A673 (cell line): Measurements from ENCODE around the gene KCNIP1. TPM values are rescaled to one million over a fixed set of nuclear protein-coding genes. Genes with fewer than 3 reads are reported as not detected.

Source experiments
- BruUV-seq: library from RNA; stranded (reverse); fragments of 400-500 nt; replicated peaks from 2 replicates; lab custom pipeline; 2021; lab: Mats Ljungman, UMichigan
- CTCF ChIA-PET: fragments of 300-600 bp; sonication (Branson Sonifier 250); formaldehyde crosslinking; loops from one replicate; lab custom pipeline; 2022; ENCODE audit warnings: antibody characterized with exemption; lab: Charles Lee
- POLR2A ChIA-PET: fragments of 300-600 bp; sonication (Branson Sonifier 250); formaldehyde crosslinking; loops from one replicate; lab custom pipeline; 2022; ENCODE audit warnings: antibody characterized with exemption; ENCODE audit not compliant: low non-redundant PET; lab: Charles Lee
- DNase-seq: peaks from one replicate; pipeline ENCODE4 v3.0.0-alpha.2; 2015; ENCODE audit warnings: low spot score
- H3K27ac ChIP-seq: fragments of 200-600 bp; sonication (generic); 2 replicates; pipeline ENCODE4 v1.5.1; 2016; ENCODE audit warnings: mixed run types, low read depth, mild to moderate bottlenecking, mixed read lengths, antibody characterized with exemption, low read length; ENCODE audit not compliant: poor library complexity, severe bottlenecking
- H3K27me3 ChIP-seq: fragments of 200-600 bp; sonication (generic); replicated peaks from 2 replicates; pipeline ENCODE4 v1.6.1; 2017; ENCODE audit warnings: mixed run types, low read depth, mild to moderate bottlenecking, mixed read lengths, antibody characterized with exemption, low read length; ENCODE audit not compliant: insufficient read depth, poor library complexity
- H3K36me3 ChIP-seq: fragments of 200-600 bp; sonication (generic); 2 replicates; pipeline ENCODE4 v1.6.1; 2016; ENCODE audit warnings: mixed run types, mild to moderate bottlenecking, mixed read lengths, antibody characterized with exemption, low read length; ENCODE audit not compliant: insufficient read depth, poor library complexity, severe bottlenecking
- H3K4me1 ChIP-seq: fragments of 200-600 bp; sonication (generic); 2 replicates; pipeline ENCODE4 v1.6.1; 2017; ENCODE audit warnings: mixed run types, mild to moderate bottlenecking, mixed read lengths, antibody characterized with exemption, low read length; ENCODE audit not compliant: insufficient read depth, poor library complexity, severe bottlenecking
- H3K4me3 ChIP-seq: fragments of 200-600 bp; sonication (generic); 2 replicates; pipeline ENCODE4 v1.5.1; 2016; ENCODE audit warnings: low read depth, mixed run types, mild to moderate bottlenecking, mixed read lengths, low read length; ENCODE audit not compliant: poor library complexity, severe bottlenecking
- H3K9me3 ChIP-seq: fragments of 200-600 bp; sonication (generic); 2 replicates; pipeline ENCODE4 v1.6.1; 2016; ENCODE audit warnings: mixed run types, low read depth, mild to moderate bottlenecking, mixed read lengths, antibody characterized with exemption, low read length; ENCODE audit not compliant: poor library complexity, severe bottlenecking
- CTCF ChIP-seq: fragments of 300-800, 200-600 bp; sonication (generic); conservative IDR thresholded peaks from 2 replicates; pipeline ENCODE4 v1.5.1; 2017; ENCODE audit warnings: low read depth, mild to moderate bottlenecking, antibody characterized with exemption, low read length, moderate library complexity, mixed read lengths
- EZH2 ChIP-seq: fragments of 200-600 bp; sonication (generic); IDR thresholded peaks from 2 replicates; pipeline ENCODE4 v1.6.1; 2017; ENCODE audit warnings: borderline replicate concordance, low read depth, mild to moderate bottlenecking, mixed read lengths, antibody characterized with exemption, low read length; ENCODE audit not compliant: poor library complexity, severe bottlenecking
- intact Hi-C: fragments of 100-400 bp; cut with micrococcal nuclease; formaldehyde crosslinking; loops from one replicate; pipeline ENCODE4 v1.10.0; 2022; ENCODE audit not compliant: unreplicated experiment
- total RNA-seq: library from RNA; stranded (reverse); gene quantifications from 2 replicates; pipeline ENCODE4 v1.2.3, GENCODE V29; 2021

Gene KCNIP1
- total RNA-seq, 1 experiment from 2014 or later: 3.7 TPM

- POLR2A ChIA-PET: no interaction called here
- no peak overlapping the region for H3K27ac ChIP-seq
These were observed 6.3 kb upstream of the KCNIP1 start for GRCh38 chr5:170497311-170498038.

GRCh38 chr5:170498811-170499351, 4.9 kb upstream of the KCNIP1 start:
- no peak overlapping the region for H3K27ac ChIP-seq
- ChIA-PET POLR2A (no interaction called here), CTCF (no interaction called here)
- H3K4me3 ChIP-seq: no peak overlapping the region
- H3K27me3 ChIP-seq: no peaks in the 10 kb centered on the region
- TF ChIP-seq EZH2 (no peak), CTCF (no peak)
- DNase-seq: no peak
- H3K4me1 ChIP-seq: no peaks in the 10 kb centered on the region
- intact Hi-C loops: no loop called here
- no peaks in the 10 kb centered on the region for H3K9me3 ChIP-seq
- BruUV-seq: no TSS peak
- no peaks in the 10 kb centered on the region for H3K36me3 ChIP-seq

More at GRCh38 chr5:170497311-170498038, 6.3 kb upstream of the KCNIP1 start:
- no peak for DNase-seq
- CTCF ChIA-PET: no interaction called here
- no peaks in the 10 kb centered on the region for H3K9me3 ChIP-seq
- H3K36me3 ChIP-seq: no peaks in the 10 kb centered on the region
- TF ChIP-seq CTCF (no peak), EZH2 (no peak)
- no TSS peak for BruUV-seq
- no peak overlapping the region for H3K4me3 ChIP-seq
- H3K27me3 ChIP-seq: no peaks in the 10 kb centered on the region
- intact Hi-C loops: no loop called here
- H3K4me1 ChIP-seq: no peaks in the 10 kb centered on the region

- CTCF ChIA-PET: no interaction called here
- intact Hi-C loops: no loop called here
These were observed 4.2 kb upstream of the KCNIP1 start for GRCh38 chr5:170499621-170500020.

More at GRCh38 chr5:170499621-170500020, 4.2 kb upstream of the KCNIP1 start:
- Histone ChIP-seq H3K27me3 (peaks cover 6% of the 10 kb centered on the region), H3K36me3 (no peaks in the 10 kb centered on the region), H3K4me3 (no peak overlapping the region), H3K4me1 (no peaks in the 10 kb centered on the region), H3K9me3 (no peaks in the 10 kb centered on the region), H3K27ac (no peak overlapping the region)
- DNase-seq: no peak
- no TSS peak for BruUV-seq
- TF ChIP-seq CTCF (no peak), EZH2 (no peak)
- POLR2A ChIA-PET: no interaction called here
